Fibroblast of skin of left biceps (primary cell): Measurements from ENCODE around the gene TRMT10A.

Experiments
- DNase-seq, 2 experiments: peaks; one replicate each; pipeline ENCODE4 v3.0.0-alpha.2; 2013; ENCODE audit warnings: low read depth in 2 of 2

The TRMT10A gene

DNA sequence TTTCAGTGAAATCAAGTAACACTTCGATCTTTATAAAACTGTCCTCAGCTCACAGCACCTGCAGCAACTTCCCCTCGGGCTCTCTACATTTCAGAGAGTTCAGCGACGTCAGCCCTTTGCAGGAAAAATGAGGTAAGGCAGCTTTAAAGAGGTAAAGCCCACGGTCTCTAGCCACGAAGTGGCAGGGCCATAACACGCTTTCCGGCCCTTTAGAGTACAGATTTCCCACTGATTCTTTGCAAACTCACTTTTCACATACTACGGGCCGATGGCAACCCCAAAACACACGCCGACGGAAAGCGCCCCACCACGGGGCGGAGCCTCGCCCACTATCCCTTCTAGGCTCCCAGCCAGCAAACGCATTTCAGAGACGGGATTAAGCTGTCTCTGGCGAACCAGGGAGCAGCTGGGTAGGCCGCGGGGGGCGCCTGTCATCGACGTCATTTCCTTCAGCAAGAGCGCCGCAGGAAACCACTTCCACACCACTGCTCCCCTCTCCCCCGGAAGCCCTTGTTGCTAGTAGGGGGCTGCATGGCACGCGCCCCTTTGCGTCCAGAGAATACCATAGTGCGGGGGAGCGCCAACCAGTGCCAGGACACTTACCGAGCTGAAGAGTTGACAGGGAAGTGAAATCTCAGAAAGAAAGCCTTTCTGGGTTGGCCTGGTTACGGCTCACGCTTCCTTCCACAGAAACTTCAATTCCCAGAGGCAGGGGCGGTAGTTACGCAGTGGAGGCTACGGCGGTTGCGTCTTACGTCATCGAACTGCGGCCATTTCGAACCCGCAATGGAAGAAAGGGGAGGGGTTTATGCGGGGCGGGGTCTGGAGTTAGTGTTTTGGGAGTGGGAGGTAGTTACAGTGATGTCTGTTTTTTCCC, at the start of gene TRMT10A:
TSS of gene TRMT10A (minus strand) at position 730 of the 877 bp plus-strand sequence. CDS start 4,701 bp downstream, outside the sequence.
- peak; percentile 95 to 96 for DNase-seq

DNA sequence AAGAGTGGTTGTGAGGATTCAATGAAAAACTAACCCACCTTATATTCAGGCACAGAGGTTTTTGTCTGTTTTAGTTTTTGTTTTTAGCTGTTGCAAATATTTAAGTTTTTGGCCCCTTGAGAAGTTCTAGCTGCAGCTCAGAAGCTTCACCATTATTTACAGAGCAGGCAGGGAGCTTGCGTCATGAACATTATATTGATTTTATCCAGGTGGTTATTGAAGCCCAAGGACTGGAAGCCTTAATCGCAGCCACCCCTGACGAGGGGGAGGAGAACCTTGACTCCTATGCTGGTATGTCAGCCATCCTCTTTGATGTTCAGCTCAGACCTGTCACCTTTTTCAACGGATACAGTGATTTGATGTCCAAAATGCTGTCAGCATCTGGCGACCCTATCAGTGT, 48.9 kb upstream of the TRMT10A start:
- no peak for DNase-seq

GRCh38 chr4:99612281-99612680, 48.4 kb upstream of the TRMT10A start:
- no peak for DNase-seq

DNA sequence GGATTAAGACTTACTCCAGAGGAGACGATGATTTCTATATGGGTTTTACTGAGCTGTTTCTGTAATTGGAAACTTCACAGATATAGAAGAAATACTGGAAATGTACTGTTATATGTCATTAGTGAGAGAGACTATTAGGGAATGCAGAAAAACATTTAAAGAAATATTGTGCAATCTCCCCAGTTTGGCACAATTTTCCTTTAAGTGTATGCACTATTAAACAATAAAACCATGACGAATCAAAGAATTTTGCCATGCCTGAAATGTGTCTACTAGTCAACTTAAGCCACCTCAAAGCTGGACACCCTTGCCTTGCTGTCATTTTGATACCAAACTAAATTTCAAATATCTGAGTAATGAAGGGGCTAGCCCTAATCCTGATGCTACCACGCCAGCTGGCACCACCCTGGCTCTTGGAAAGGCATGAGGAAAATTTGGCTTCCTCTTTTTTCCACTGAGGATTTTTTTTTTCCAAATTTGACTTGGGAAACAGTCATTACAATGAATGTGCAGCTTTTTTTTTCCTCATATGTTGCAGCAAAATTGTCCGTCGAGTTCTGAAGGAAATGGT, 46.9 kb upstream of the TRMT10A start:
- DNase-seq = no peak

- no peak for DNase-seq
Measured at GRCh38 chr4:99608417-99608816, 44.6 kb upstream of the TRMT10A start.

DNA sequence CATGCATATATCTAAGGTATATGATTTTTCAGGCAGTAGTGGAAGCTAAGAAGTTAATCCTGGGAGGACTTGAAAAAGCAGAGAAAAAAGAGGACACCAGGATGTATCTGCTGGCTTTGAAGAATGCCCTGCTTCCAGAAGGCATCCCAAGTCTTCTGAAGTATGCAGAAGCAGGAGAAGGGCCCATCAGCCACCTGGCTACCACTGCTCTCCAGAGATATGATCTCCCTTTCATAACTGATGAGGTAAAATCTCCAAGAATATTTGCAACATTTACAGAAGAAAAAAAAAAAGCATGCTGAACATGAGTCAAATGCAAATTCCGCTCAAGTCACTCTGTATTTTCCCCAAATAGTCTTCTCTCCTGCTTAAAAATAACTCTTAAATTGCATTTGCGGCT, 42.9 kb upstream of the TRMT10A start:
- DNase-seq = no peak

DNA sequence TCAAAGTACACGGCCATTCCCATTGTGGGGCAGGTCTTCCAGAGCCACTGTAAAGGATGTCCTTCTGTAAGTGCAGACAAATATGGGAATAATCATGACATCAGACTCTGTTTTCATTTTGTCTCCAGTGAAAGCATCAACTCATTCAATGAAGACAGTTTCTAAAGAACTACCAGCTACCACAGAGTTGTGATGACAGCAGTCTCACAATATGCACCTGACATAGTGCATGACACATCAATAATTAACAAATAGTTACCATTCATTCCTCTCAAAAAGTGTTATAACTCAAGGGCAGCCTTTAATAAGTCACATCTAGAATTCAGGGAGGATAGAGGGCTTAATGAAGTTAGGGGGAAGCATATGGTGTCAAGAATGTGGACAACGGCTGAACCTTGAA, 31.0 kb upstream of the TRMT10A start:
- DNase-seq = no peak

DNA sequence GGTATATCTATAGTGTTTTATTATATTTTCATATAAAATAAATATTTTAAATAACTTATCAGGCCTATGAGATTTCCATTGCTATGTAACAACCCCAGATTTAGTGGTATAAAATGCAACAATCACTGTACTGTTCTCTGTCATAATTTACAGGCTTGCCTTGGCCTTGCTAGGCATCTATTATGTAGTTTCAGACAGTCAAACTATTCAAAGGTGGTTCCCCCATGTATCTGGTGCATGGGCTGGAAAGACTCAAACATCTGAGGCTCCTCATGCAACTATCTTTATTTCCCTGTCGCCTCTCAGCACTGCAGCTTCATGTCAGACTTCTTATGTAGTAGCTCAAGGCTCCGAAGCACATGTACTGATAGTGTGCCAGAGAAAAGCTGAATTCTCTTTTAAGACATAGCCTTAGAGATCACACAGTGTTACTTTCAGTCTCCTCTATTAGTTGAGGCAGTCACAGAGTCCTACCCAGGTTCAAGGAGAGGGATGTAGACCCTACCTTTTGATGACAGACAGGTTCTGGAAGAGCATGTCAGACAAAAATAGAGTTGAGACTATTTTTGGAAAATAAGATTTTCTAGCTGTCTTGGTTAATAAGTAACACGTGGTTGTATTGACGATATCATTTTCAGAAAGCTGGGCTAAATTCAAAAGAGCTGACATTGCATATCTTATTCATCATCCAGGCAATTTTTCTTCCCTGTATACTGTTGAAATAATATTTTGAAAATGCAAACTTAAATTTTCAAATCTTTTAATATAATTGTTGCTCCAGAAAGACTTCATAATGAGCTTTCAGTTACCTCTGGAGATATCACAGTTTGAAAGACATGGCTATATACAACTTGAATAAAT, 30.2 kb upstream of the TRMT10A start:
- no peak for DNase-seq

- DNase-seq = no peak
Measured at GRCh38 chr4:99591757-99592156, 27.9 kb upstream of the TRMT10A start.

GRCh38 chr4:99587803-99588202, 24.0 kb upstream of the TRMT10A start:
- DNase-seq = no peak

- no peak for DNase-seq
Measured at GRCh38 chr4:99587309-99587708, 23.5 kb upstream of the TRMT10A start.

GRCh38 chr4:99586797-99587196, 23.0 kb upstream of the TRMT10A start:
- no peak for DNase-seq

GRCh38 chr4:99586322-99586721, 22.5 kb upstream of the TRMT10A start:
- DNase-seq = no peak

GRCh38 chr4:99585516-99585915, 21.7 kb upstream of the TRMT10A start:
- DNase-seq = no peak

DNA sequence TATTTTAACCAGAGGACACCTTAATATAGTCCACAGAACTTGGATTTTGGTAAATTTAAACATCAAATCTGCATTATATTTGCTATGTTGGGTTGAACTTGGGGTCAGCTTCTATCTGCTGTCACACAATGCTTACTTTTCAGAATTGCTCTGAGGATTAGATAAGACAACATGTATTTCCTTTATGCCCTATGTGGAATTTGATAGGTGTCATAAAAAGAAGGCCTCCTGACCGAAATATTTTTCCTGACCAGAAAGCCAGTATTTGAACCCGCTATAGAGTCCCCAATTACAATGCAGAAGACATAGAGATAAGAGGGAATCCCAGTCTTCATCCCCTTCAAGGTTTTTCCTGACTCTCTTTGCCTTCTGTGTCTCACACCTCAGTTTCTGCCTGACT, 14.9 kb upstream of the TRMT10A start:
- DNase-seq = no peak

- DNase-seq = no peak
Measured at GRCh38 chr4:99574530-99575324, 10.9 kb upstream of the TRMT10A start, which contains the start of gene MTTP. Gene MTTP, plus strand, starts transcription at chr4:99574824. Its CDS starts 86 bp downstream, at chr4:99574910.

DNA sequence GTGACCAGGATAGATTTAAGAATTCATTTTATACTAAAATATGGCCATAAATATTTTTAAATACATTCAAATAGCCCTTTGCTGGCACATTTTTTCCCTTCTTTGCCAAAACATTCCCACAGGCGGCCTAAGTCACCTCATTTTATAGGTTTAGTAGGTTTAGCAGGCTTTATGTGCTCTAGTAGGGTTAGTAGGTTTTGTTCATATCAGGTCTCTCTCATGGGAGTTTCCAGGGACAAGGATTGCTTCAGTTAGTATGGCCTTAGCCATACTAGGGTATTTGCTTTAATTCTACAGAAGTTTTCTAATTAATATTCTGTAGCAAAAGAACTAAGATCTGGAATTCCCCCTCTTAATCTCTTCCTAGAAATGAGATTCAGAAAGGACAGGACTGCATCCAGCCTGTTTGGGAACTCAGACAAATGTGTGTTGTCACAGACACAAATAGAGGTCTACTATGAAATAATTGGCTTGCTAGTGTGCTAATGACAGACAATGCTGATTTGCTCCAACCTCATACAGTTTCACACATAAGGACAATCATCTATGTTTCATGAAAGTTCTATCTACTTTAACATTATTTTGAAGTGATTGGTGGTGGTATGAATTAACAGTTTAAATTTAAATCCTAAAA, 10.0 kb upstream of the TRMT10A start:
- no peak for DNase-seq

- no peak for DNase-seq
Measured at GRCh38 chr4:99572527-99573240, 8.8 kb upstream of the TRMT10A start.

- DNase-seq = no peak
Measured at GRCh38 chr4:99571883-99572282, 8.0 kb upstream of the TRMT10A start.

- DNase-seq = no peak
Measured at GRCh38 chr4:99564921-99565320, 1.1 kb upstream of the TRMT10A start.
